IPS-18c (cell line): ENCODE measurements around the gene SLC25A41.
"Not testable (repeated sequence)": the region's sequence is repeated elsewhere in the genome, so short reads cannot be mapped to it uniquely, and the experiment has no call there.

ENCODE experiments used
- H3K4me3 ChIP-seq: 2 replicates; pipeline ENCODE4 v1.7.0; 2013; ENCODE audit warnings: low read depth, mild to moderate bottlenecking, low read length, moderate library complexity; ENCODE audit not compliant: insufficient read depth
- H3K9me3 ChIP-seq: one replicate; pipeline ENCODE4 v1.6.1; 2013; ENCODE audit warnings: mild to moderate bottlenecking, low read length, moderate library complexity; ENCODE audit not compliant: control insufficient read depth, insufficient read depth

The SLC25A41 gene

GRCh38 chr19:6443986-6444385 lies 10.4 kb upstream of the SLC25A41 start:
- Histone ChIP-seq H3K9me3 (no peaks in the 10 kb centered on the region), H3K4me3 (no peak overlapping the region)

DNA sequence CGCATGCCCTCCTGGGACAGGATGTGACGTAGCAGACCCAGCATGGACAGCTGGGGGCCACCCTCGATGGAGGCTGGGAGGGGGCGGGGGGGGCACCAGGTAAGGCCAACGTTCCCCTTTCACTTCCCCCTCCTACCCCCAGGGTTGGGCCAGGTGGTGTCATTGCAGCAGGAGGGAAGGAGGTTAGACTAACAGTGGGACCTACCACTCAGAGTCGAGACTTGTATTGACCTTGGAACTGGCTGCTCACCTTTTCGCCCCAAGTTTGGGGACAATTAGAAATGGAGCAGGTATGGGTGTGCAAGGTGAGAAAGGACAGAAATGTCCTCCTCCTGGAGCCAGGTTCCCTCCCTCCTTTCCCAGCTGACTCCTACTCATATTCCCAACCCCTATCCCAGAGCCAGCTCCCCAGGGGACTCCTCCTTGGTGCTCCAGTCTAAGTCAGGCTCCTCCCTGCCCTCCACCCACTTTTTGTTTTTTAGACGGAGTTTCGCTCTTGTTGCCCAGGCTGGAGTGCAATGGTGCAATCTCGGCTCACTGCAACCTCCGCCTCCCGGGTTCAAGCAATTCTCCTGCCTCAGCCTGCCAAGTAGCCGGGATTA lies 8.6 kb upstream of the SLC25A41 start:
- Histone ChIP-seq H3K9me3 (no peaks in the 10 kb centered on the region), H3K4me3 (no peak overlapping the region)

DNA sequence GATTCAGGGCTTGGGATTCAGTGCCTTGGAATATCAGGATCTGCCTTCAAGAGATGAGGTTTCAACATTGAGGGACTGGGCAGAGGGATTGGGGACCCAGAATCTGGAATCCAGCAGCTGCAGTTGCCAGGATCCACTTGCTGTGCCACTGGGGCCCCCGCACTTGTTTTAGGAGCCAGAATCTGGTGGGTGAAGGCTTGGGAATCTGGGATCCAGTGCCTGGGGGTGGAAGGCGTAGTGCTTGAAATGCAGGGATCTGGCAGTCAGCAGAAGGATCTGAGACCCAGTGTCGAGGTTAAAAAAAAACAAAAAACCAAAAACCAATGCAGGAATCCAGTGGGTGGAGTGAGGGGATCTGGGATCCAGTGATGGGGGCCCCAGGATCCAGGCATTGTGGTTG lies 7.3 kb upstream of the SLC25A41 start:
- Histone ChIP-seq H3K9me3 (no peaks in the 10 kb centered on the region), H3K4me3 (no peak overlapping the region)

DNA sequence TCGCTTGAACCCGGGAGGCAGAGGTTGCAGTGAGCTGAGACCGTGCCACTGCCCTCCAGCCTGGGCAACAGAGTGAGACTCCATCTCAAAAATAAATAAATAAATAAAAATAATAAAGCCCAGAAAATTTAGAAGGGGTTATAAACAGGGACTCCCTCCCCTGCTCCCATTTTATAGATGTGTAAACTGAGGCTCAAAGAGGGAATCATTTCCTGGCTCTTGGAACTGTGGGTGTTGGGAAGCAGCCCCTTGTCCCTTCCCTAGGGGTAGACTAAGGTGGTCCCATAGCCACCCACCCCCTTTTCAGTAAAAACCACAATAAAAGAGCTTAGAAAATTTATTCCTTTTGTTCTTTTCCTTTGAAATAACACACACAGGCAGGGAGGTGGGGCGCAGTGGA lies 6.2 kb upstream of the SLC25A41 start:
- Histone ChIP-seq H3K4me3 (no peak overlapping the region), H3K9me3 (no peaks in the 10 kb centered on the region)

DNA sequence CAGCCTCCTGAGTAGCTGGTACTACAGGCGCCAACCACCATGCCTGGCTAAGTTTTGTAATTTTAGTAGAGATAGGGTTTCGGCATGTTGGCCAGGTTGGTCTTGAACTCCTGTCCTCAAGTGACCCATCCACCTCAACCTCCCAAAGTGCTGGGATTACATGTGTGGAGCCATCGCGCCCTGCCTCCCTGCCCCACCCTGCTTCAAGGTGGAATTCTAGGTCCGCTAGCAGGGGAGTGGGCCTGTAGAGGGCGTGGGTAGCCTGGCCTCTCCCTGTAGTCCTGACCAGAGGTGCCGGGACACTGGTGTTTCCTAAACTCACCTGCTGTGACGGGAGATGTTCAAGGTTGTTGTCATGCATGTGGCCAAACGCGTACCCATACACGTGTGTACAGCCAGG lies 398 bp downstream of the SLC25A41 start:
- Histone ChIP-seq H3K9me3 (no peaks in the 10 kb centered on the region), H3K4me3 (no peak overlapping the region)

GRCh38 chr19:6431891-6432290 lies 1.7 kb downstream of the SLC25A41 start:
- Histone ChIP-seq H3K9me3 (no peaks in the 10 kb centered on the region), H3K4me3 (no peak overlapping the region)

- Histone ChIP-seq H3K9me3 (no peaks in the 10 kb centered on the region), H3K4me3 (no peak overlapping the region)
Observed at GRCh38 chr19:6429419-6430221, 3.9 kb downstream of the SLC25A41 start.

- H3K9me3 ChIP-seq, H3K4me3 ChIP-seq: not testable (repeated sequence)
Observed at GRCh38 chr19:6428692-6429418, 4.7 kb downstream of the SLC25A41 start.

- H3K4me3 ChIP-seq: no peak overlapping the region
- H3K9me3 ChIP-seq: no peaks in the 10 kb centered on the region
Observed at GRCh38 chr19:6427131-6427530, 6.4 kb downstream of the SLC25A41 start.

DNA sequence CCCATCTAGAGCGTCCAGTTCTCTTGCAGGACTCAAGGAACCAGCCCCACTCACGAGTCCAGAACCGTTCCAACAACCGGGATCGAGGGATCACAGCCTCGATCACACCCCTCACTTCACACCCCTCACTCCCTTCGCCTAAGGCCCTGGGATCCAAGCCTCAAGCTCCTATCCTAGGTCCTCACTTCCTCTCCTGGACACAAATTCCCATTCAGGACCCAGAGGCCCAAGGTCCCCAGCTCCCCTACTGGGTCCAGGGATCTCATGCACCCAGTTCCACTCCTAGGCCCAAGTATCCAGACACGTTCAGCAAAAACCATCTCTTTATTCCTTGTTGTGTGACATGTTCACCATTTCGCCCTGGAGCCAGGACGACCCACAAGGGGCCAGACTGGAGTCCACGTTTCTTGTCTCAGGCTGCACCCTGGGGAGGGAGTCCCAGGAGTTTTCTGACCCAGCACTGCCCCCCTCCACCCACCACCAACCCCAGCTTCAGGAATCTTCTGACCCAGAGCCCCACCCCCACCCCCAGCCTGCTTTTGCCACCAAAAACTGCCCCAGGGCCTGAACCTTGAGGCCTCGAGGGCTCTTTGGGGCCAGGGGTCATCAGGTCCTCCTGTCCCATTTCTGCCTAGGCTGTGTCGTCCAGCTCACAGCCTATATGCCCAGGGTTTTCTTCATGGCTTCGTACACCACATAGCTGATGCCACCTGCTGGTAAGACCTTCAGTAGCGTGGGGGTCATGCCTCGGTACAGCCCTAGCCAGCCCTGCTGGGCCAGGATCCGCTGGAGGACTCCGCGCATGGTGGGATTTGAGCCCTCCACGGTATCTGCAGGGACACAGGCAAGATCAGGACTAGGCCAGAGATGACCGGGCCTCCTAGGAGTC lies 7.6 kb downstream of the SLC25A41 start:
- Histone ChIP-seq H3K4me3 (no peak overlapping the region), H3K9me3 (no peaks in the 10 kb centered on the region)

DNA sequence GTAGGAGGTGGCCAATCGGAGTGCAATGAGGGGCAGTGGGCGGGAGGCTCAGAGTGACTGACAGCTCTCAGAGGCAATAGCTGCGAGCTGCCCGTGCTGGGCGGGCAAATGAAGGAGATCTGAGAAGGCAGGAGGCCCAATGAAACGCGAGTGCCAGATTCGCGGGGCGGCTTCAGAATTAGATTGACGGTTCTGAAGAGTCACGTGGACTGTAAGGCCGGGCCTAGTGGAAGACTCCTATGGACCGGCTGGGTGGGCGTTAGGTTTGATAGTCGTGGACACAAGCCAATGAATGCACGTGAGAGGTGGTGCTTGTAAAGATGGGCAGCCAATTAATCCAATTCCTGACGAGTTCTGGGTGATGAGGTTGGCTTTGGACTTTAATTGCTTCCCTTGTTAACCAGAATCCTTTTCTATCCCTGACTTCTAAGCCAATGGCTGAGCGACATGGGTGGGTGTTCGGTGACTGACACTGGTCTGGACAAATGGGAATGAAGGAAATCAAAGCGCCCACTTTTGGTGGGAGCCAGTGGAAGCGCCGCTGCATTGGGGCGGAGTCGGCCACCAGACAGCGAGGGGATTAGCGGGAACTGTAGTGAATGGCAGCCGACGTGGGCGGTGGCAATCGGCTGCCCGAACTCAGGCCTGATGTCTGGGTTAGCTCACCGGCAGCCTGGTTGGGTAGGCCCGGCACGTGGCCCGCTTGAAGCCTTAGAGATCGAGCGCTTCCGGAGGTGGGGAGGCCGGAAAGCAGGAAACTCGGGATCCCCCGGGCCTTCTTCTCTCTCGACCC lies 8.4 kb downstream of the SLC25A41 start:
- H3K4me3 ChIP-seq: no peak overlapping the region
- H3K9me3 ChIP-seq: no peaks in the 10 kb centered on the region

- Histone ChIP-seq H3K4me3 (peak within 1 kb of the TSS; percentile 90), H3K9me3 (no peaks in the 10 kb centered on the region)
Observed at GRCh38 chr19:6424195-6424938, 9.2 kb downstream of the SLC25A41 start, which contains the start of gene KHSRP. Gene KHSRP (minus strand): TSS chr19:6424811. CDS start chr19:6424701, 110 bp downstream.

DNA sequence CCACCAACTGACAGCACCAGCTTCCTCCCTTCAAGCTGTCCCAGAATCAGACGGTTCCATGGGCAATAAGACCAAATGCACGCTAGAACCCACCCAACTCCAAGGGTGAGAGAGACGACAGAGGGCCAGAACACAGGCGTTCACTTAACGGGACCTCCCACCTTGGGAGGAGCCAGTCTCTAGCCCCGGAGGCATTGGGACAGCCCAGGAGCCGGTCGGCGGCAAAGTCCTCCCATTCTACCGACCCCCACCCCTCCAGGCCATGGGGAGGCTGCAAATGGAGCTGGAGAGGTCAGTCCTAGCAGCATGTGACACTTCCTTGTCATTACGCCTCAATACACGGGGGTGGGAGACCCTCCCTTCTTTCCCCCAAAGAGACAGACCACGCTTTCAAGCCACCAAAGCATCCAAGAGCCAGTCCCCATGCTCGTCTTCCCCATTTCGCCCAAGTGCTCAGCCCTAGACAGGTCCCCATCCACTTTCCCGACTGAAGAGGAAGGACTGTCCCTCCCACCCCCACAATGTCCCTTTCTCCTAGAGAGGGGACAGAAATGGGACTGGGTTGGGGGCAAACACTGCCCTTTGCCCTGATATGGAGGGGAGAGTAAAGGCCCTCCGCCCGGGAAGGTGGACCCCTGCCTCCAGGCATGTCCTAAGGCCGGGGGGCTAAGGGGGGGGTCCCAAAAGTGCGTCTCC lies 9.9 kb downstream of the SLC25A41 start:
- Histone ChIP-seq H3K4me3 (peak overlapping the region; percentile 90), H3K9me3 (no peaks in the 10 kb centered on the region)

DNA sequence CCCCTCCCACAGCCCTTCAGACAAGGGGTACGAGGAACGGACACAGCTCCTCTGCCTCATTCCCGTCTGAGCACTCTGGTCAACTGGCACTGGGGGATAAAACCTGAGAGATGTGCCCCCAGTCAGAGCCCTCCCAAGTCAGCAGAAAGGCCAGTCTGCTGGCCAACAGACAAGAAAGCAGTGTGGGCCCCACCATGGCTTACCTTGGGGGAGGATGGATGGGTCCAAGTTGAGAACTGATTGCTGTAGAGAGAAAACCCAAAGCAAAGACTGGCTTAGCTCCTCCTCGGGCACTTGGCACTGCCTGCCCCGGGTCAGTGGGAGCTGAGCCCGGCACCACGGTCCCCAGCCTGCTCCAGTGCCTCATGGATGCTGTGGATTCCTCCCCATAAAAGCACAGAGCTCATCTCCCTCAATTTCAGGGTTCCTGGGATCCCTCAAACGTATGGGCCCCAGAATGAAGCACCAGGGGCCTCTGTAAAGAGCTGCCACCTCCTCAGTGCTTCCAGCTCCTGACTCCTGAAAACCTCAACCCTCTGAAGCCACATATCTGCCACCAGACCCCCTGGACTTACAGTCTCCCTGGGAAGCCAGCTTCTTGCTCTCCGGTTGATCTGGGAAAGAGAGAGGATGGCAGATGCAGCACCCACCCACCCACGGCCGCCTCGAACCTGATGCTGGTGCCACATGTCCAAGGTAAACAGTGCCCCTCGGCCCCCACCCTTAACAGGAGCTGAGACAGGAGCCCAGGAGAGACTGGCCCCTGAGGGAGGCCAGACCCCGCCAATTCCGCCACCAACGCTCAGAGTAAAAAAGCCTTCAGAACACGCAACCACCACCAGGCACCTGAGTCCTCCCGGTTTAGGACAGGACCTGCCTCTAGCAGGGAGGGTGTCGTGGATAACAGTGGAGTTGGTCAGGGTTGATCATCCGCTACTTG lies 12.2 kb downstream of the SLC25A41 start:
- H3K4me3 ChIP-seq: no peak overlapping the region

More for the DNA sequence above, 12.2 kb downstream of the SLC25A41 start:
- no peaks in the 10 kb centered on the region for H3K9me3 ChIP-seq
